GM19324 (cell line): ENCODE measurements around the gene NR2E1.
A peak's percentile ranks its signal among the peaks of the same experiment; 100 is the strongest.

Source experiments
- ATAC-seq: cut with Tn5 transposase; IDR thresholded peaks from one replicate; pipeline ENCODE4 v1.9.1; 2021; ENCODE audit warnings: mild to moderate bottlenecking, moderate library complexity; ENCODE audit not compliant: unreplicated experiment, low FRiP score

Gene NR2E1

GRCh38 chr6:108165714-108166663 is at the start of gene NR2E1:
NR2E1 (plus strand) TSS chr6:108166022; CDS start chr6:108166766, 744 bp downstream.
- ATAC-seq, result no peak

- ATAC-seq, result no peak
Measured at GRCh38 chr6:108116546-108117426, 49.0 kb upstream of the NR2E1 start.

GRCh38 chr6:108117427-108118358 is 48.1 kb upstream of the NR2E1 start:
- peak; percentile 53 for ATAC-seq

- no peak for ATAC-seq
Measured at GRCh38 chr6:108118359-108118724, 47.5 kb upstream of the NR2E1 start.

GRCh38 chr6:108118810-108119768 is 46.7 kb upstream of the NR2E1 start:
- no peak for ATAC-seq

- no peak for ATAC-seq
Measured at GRCh38 chr6:108119769-108120141, 46.1 kb upstream of the NR2E1 start.

- no peak for ATAC-seq
Measured at GRCh38 chr6:108120311-108120710, 45.5 kb upstream of the NR2E1 start.

- ATAC-seq, result no peak
Measured at GRCh38 chr6:108121612-108122011, 44.2 kb upstream of the NR2E1 start.

GRCh38 chr6:108123481-108123929 is 42.3 kb upstream of the NR2E1 start:
- no peak for ATAC-seq

- no peak for ATAC-seq
Measured at GRCh38 chr6:108123946-108124345, 41.9 kb upstream of the NR2E1 start.

- no peak for ATAC-seq
Measured at GRCh38 chr6:108127056-108127455, 38.8 kb upstream of the NR2E1 start.

GRCh38 chr6:108127826-108128225 is 38.0 kb upstream of the NR2E1 start:
- ATAC-seq, result no peak

GRCh38 chr6:108130262-108130661 is 35.6 kb upstream of the NR2E1 start:
- ATAC-seq, result no peak

- ATAC-seq, result no peak
Measured at GRCh38 chr6:108132863-108133262, 33.0 kb upstream of the NR2E1 start.

- ATAC-seq, result peak; percentile 59
Measured at GRCh38 chr6:108133594-108134179, 32.1 kb upstream of the NR2E1 start.

- ATAC-seq, result no peak
Measured at GRCh38 chr6:108134213-108134970, 31.4 kb upstream of the NR2E1 start.

- ATAC-seq, result no peak
Measured at GRCh38 chr6:108142240-108142639, 23.6 kb upstream of the NR2E1 start.

- no peak for ATAC-seq
Measured at GRCh38 chr6:108145639-108146038, 20.2 kb upstream of the NR2E1 start.
